Measurements from ENCODE around the gene MXI1.

DNA sequence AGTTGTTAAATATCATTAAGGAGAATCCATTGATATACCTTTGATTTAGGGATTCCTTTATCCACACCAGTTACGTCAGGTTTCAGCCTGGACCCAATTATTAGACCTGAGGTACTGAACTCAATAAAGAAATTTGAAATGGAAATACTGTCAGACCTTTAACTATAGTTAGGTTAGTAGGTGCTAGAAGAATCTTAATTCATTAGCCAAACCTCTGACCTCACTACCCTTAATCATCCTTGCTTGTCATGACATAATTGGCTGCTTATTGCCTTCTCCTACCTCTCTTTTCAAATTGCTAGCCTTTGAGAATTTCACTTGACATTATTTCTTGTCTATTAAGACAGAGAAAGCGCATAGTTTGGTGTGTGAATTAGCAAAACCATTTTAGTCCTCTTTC is 70.2 kb downstream of the MXI1 start:
- no peak for TF ChIP-seq YY1 (IDR thresholded peaks at IDR 0.05; ENCODE audit: insufficient read depth, insufficient read length)
- TF ChIP-seq ZNF274 (IDR thresholded peaks at IDR 0.05; ENCODE audit: low read depth, low read length): no peak

Measured in NT2/D1 (cell line).